ENCODE measurements around the gene DDX49. TPM values are rescaled to one million over a fixed set of nuclear protein-coding genes. Genes with fewer than 3 reads are reported as not detected.

DDX49 gene
- total and polyA plus RNA-seq, 2 donors from 2014 or later = 39.5 to 40.6 TPM

- TF ChIP-seq, protein P1, sequence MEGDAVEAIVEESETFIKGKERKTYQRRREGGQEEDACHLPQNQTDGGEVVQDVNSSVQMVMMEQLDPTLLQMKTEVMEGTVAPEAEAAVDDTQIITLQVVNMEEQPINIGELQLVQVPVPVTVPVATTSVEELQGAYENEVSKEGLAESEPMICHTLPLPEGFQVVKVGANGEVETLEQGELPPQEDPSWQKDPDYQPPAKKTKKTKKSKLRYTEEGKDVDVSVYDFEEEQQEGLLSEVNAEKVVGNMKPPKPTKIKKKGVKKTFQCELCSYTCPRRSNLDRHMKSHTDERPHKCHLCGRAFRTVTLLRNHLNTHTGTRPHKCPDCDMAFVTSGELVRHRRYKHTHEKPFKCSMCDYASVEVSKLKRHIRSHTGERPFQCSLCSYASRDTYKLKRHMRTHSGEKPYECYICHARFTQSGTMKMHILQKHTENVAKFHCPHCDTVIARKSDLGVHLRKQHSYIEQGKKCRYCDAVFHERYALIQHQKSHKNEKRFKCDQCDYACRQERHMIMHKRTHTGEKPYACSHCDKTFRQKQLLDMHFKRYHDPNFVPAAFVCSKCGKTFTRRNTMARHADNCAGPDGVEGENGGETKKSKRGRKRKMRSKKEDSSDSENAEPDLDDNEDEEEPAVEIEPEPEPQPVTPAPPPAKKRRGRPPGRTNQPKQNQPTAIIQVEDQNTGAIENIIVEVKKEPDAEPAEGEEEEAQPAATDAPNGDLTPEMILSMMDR (IDR thresholded peaks at IDR 0.05; ENCODE audit: borderline replicate concordance, extremely low read depth, insufficient read depth) = no peak
- no peak overlapping the region for H3K4me3 ChIP-seq (ENCODE audit: low read length in 3 of 3)
- intact Hi-C loops (cut with DNase I) = no loop called here
- H3K27ac ChIP-seq (ENCODE audit: low read depth in 2 of 2, low read length in 2 of 2) = no peak overlapping the region
- H3K9ac ChIP-seq (ENCODE audit: low read length in 3 of 3) = no peak overlapping the region
- H3K9me3 ChIP-seq (ENCODE audit: control insufficient read depth in 2 of 3, insufficient read depth in 1 of 3, low read length in 3 of 3) = no peaks in the 10 kb centered on the region
- DNase-seq (no peak), FAIRE-seq (no peak)
- H3K36me3 ChIP-seq (ENCODE audit: control insufficient read depth in 2 of 3, insufficient read depth in 3 of 3, low read length in 3 of 3) = no peaks in the 10 kb centered on the region
- no peaks in the 10 kb centered on the region for H3K27me3 ChIP-seq (ENCODE audit: control insufficient read depth, insufficient read depth, low read length)
- no peaks in the 10 kb centered on the region for H3K4me1 ChIP-seq (ENCODE audit: control insufficient read depth in 2 of 3, insufficient read depth in 2 of 3, low read depth in 1 of 3, low read length in 3 of 3)
Observed at GRCh38 chr19:18948075-18948975, 28.8 kb downstream of the DDX49 start.

DNA sequence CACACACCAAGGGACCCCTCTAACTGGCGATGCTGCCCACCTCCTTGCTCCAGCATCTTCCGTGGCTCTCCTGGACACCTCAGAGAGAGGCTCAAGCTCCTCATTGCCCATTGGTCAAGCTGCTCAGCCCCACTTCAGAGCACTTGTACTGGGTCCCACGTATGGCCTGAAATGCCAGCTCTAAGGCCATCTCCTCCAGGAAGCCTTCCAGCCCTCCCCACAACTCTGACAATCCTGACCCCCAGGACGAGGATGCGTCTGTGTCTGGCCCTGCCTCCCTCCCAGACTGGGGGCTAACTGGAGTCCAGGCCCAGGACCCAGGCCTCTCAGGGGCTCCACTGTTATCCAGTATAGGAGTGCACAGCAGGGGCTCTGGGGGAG lies 29.5 kb downstream of the DDX49 start:
- no peak overlapping the region for H3K4me3 ChIP-seq (ENCODE audit: low read length in 3 of 3)
- FAIRE-seq (no peak), DNase-seq (no peak)
- no peaks in the 10 kb centered on the region for H3K36me3 ChIP-seq (ENCODE audit: control insufficient read depth in 2 of 3, insufficient read depth in 3 of 3, low read length in 3 of 3)
- intact Hi-C loops (cut with DNase I) = no loop called here
- H3K4me1 ChIP-seq (ENCODE audit: control insufficient read depth in 2 of 3, insufficient read depth in 2 of 3, low read depth in 1 of 3, low read length in 3 of 3) = no peaks in the 10 kb centered on the region
- H3K27me3 ChIP-seq (ENCODE audit: control insufficient read depth, insufficient read depth, low read length) = no peaks in the 10 kb centered on the region
- H3K9me3 ChIP-seq (ENCODE audit: control insufficient read depth in 2 of 3, insufficient read depth in 1 of 3, low read length in 3 of 3) = no peaks in the 10 kb centered on the region
- H3K9ac ChIP-seq (ENCODE audit: low read length in 3 of 3) = no peak overlapping the region
- H3K27ac ChIP-seq (ENCODE audit: low read depth in 2 of 2, low read length in 2 of 2) = no peak overlapping the region
- TF ChIP-seq, protein P1 (IDR thresholded peaks at IDR 0.05; ENCODE audit: borderline replicate concordance, extremely low read depth, insufficient read depth) = no peak

- no peak overlapping the region for H3K9ac ChIP-seq (ENCODE audit: low read length in 3 of 3)
- FAIRE-seq = no peak
Observed at GRCh38 chr19:18949858-18950257, 30.3 kb downstream of the DDX49 start.

More at GRCh38 chr19:18949858-18950257, 30.3 kb downstream of the DDX49 start:
- Histone ChIP-seq H3K9me3 (ENCODE audit: control insufficient read depth in 2 of 3, insufficient read depth in 1 of 3, low read length in 3 of 3) (no peaks in the 10 kb centered on the region), H3K27ac (ENCODE audit: low read depth in 2 of 2, low read length in 2 of 2) (no peak overlapping the region), H3K4me3 (ENCODE audit: low read length in 3 of 3) (no peak overlapping the region), H3K36me3 (ENCODE audit: control insufficient read depth in 2 of 3, insufficient read depth in 3 of 3, low read length in 3 of 3) (no peaks in the 10 kb centered on the region), H3K27me3 (ENCODE audit: control insufficient read depth, insufficient read depth, low read length) (no peaks in the 10 kb centered on the region), H3K4me1 (ENCODE audit: control insufficient read depth in 2 of 3, insufficient read depth in 2 of 3, low read depth in 1 of 3, low read length in 3 of 3) (no peaks in the 10 kb centered on the region)
- intact Hi-C loops (cut with DNase I) = no loop called here
- TF ChIP-seq, protein P1 (IDR thresholded peaks at IDR 0.05; ENCODE audit: borderline replicate concordance, extremely low read depth, insufficient read depth) = no peak
- no peak for DNase-seq
